Suppressor macrophage treated with lipopolysaccharide for 4 hours (primary cell): ENCODE measurements around the gene USP5.
"Not testable (repeated sequence)": the region's sequence is repeated elsewhere in the genome, so short reads cannot be mapped to it uniquely, and the experiment has no call there.

Experiments
- DNase-seq: peaks from one replicate; pipeline ENCODE4 v3.0.0-alpha.2; 2020

USP5 gene

DNA sequence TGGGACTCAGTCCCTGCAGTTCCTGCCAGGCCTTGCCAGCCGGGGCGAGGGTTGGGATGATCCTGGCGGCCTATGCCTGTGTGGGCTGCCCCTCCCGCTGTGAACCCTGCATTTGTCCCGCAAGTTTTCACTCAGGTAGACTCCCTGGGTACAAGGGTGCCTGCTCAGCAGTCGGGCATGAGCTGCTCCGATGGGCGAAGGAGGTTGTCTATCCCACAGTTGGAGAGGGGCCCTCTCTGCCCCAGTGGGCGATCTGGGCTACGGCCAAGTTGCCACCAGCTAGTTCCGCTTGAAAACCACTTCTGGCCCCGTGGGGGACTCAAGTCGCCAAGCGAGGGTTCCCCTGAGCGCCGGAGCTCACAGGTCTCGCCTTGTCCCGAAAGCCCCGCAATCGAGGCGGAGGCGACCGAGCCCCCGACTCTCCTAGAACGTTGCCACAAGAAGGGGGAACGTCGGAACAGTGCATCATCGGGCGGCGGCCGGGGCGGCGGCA, 15.0 kb downstream of the USP5 start:
- no peak for DNase-seq

DNA sequence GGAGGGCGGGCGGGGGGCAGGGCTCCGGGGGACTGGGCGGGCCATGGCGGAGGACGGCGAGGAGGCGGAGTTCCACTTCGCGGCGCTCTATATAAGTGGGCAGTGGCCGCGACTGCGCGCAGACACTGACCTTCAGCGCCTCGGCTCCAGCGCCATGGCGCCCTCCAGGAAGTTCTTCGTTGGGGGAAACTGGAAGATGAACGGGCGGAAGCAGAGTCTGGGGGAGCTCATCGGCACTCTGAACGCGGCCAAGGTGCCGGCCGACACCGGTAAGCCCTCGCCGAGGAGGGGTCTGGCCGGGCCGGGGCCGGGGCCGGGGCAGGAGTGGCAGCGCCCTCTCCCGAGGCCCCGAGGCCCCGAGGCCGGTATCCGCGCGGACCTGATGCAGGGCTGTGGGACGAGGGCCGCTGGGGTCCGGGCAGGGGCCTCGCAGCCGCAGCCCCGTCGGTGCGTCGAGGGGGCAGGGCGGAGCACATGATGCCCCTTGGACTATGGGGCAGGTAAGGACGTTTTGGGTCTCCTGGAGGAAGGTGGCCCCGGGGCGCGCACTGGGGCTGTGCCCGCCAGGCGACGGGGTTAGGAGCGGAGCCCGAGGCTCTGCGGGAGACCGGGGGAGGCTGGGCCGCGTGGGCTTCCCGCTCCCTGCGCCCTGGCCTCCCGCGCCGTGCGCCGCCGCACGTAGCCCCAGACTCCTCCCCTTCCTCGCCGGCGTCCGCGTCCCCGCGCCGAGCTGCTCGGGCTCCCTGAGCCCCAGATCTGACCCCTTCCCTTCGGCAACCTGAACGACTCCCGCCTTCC, 15.7 kb downstream of the USP5 start, which contains the start of gene TPI1:
Gene TPI1, plus strand, starts transcription at position 119 of the 798 bp plus-strand sequence. Its CDS starts 36 bp downstream, at position 155.
- peak; percentile 92 for DNase-seq

DNA sequence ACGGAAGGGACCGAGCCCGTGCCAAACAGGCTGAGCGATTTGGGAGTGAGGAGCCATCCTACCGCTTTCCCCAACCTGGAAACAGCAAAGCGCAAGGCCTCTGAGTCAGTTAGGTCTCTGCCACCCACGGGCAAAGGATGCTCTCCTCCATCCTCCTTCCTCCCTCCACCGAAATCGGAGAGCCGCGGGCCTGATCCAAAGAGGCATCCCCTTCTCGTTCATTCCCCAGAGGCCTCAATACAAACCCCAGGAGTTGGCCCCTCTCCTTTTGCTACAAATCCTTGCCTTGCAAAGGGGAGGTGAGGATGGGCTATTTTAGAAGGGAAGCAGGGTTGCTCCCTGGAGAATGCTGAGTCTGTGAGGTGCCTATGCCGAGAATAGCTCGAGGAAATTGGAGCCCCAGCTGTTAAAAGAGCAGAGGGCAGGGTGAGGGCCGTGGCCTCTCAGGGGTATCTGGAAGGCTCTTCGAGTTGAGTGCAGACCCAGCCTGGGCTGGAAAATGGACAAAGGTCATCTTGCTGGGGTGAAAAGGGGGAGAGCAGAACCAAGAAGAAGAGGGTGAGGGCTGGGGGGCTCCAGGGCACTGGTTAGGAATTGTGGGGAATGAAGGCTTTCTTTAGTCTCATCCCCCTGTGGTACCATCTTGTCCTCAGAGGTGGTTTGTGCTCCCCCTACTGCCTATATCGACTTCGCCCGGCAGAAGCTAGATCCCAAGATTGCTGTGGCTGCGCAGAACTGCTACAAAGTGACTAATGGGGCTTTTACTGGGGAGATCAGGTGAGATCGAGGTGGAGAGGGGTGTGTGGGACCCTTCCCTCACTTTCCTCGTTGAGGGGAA, 16.5 kb downstream of the USP5 start:
- DNase-seq, result no peak

DNA sequence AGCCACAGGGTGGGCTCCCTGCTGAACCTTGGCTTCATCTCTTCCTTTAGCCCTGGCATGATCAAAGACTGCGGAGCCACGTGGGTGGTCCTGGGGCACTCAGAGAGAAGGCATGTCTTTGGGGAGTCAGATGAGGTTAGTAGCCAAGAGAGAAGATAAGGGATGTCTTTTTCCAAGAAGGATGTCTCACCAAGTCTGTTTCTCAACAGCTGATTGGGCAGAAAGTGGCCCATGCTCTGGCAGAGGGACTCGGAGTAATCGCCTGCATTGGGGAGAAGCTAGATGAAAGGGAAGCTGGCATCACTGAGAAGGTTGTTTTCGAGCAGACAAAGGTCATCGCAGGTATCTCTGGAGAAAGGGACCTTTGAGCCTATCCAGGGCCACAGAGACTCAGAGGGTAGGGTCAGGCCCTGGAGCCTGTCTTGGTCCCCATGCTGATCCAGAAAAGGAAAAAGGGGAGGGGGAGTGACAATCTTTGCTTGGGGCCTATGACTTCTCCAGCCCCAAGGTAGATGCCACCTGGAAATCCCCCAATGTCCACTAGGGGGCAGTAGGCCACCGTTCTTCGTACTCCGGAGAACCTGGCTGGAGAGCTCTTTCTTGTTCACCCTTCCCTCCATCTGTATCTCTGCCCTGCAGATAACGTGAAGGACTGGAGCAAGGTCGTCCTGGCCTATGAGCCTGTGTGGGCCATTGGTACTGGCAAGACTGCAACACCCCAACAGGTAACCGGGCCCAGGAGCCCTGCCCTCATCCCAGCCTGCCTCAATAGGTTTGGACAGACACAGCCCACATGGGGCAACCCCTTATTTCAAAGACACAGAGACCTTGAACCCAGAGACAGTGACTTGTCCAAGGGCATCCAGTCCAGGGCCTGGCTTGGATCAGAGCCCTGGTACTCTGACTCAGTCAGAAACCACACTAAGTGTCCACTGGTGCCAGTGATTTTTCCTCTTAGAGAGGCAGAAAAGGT, 17.4 kb downstream of the USP5 start:
- DNase-seq, result peak; percentile 79

DNA sequence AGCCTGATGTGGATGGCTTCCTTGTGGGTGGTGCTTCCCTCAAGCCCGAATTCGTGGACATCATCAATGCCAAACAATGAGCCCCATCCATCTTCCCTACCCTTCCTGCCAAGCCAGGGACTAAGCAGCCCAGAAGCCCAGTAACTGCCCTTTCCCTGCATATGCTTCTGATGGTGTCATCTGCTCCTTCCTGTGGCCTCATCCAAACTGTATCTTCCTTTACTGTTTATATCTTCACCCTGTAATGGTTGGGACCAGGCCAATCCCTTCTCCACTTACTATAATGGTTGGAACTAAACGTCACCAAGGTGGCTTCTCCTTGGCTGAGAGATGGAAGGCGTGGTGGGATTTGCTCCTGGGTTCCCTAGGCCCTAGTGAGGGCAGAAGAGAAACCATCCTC, 18.4 kb downstream of the USP5 start:
- not testable (repeated sequence) for DNase-seq

DNA sequence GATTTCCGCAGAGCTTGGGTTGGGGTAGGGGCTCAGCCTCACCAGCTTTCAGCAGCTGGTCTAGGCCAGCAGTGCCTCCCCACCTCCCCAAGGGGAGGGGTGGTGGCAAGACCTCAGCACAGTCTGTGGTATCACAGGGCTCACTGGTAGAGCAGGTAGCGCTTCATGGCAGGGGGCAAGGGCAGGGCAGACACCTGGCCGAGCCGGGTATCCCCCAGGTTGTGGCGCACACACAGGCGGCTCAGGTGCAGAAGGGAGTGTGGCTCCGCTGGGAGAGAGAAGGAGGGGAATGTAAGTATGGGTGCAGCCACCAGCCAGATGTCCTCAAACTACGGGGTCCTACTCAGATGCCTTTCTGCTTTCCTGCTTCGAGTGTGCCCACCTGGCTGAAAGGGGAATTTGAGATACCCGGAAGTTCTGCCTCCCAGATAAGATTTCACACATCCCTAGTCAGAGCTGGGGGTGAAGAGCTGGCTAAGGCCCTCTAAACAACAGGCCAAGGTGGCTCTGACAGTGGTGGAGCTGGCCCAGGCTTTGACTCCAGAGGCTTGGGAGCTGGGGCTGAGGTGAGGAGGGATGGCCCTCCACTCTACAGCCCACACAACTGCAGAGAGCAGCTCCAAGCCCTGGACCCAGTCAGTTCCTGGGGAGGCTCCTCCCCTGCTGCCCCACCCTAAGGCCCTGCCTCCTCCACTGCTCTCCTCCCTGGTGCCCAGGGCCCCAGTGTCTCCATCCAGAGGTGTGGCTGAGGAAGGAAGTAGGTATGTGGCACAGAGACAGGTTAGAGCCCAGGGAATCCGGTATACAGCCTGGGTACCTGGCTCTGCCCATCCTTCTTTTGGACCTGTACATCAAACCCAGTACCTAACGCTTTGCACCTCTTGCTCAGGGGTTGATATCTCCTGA, 19.4 kb downstream of the USP5 start:
- DNase-seq, result no peak

DNA sequence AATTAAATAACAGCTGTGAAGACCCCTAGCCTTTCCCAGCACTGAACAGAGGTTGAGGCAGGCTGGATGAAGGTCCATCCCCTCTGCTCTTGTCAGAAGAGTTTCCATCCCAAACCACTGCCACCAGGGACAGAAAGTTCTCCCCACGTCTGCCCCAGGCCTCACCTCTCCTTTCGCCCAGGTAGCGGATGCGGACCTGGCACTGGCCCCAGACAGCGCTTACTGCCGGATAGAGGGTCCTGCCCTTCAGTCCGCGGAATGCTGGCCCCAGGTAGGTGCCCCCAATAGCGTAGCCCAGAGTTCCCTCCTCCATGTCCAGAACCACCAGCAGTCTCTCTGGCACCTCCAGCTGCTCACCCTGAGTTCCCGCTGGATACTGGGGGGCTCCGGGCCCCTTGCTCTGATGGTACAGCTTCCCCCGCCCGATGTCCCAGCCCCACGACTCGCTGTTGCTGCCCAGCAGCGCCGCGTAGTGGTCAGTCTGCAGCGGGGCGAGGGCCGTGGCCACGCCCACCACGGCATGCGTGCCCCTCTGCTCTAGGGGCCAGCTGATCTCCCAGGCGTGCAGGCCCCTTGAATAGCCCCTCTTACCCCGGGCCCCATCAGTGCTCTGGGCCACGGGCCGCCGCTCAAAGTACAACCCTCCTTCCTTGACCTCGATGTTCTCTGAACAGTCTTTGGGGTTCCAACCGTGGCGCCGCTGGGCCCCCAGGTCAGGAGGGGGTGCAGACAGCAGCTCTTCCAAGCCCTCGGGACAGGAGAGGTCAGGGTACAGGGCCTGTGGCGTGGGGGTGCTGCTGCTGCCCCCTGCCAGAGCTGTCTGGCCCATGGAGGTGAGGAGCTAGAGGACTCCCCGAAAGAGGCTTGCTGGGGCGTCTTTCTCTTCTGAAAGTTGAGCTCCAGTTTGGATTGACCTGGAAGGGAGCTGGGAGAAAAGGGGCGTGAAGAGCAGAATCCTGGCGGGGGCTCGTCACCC, 20.4 kb downstream of the USP5 start:
- peak; percentile 87 for DNase-seq

DNA sequence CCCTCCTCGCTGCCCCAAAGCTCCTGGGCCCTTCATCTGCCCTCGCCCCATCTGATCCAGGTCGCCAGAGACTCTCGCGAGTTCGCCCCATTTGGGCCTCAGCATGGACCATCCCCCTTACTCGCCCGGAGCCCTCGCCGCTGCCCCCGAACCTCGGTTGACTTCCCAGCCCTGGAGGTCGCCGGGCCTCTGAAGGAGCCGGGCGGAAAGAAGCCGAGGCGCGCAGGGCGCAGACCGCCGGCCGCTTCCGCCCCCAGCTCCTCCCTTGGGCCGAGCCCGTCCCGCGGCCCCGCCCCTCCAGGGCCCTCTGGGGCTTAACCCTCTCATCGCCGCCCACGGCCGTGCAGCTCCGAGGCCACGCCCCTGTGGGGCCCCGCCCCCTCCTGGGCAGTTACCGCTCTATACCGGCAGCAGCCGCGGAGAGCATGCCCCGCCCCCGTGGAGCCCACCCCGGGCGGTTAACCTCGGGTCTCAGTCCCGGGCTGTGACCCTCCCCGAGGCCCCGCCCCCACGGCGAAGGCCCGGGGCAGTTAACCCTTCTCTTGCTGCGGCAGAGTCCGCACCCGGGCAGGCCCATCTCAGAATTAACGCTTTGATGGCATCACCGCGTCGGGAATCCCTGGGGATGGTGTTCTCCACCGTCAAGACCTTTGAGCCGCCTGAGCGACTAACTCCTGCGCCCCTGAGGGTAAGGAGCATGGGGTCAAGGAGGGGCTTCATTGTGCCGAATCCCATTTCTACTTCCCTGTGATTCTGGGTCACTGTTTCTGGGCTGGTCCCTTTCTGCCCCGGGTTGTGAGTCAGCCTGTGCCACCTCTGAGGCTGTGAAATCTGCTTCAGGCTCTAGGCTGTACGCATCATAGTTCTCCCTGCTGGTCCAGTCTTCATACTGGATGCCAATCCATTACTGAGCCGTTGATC, 21.4 kb downstream of the USP5 start, which contains the start of gene SPSB2:
Gene SPSB2, minus strand, starts transcription at position 210 of the 921 bp plus-strand sequence. CDS start 402 bp downstream, outside the sequence.
- DNase-seq, result peak; percentile 99

DNA sequence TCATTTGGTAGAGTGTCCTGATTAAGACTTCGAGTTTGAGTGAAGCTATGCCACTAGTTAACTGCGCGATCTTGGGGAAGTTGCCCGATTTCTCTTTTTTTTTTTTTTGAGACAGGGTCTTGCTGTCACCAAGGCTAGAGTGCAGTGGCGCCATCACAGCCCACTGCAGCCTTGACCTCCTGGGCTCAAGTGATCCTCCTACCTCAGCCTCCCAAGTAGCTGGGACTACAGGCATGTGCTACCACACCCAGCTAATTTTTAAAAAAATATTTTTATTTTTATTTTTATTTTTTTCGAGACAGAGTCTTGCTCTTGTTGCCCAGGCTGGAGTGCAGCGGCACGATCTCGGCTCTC, 22.0 kb downstream of the USP5 start:
- DNase-seq, result not testable (repeated sequence)

DNA sequence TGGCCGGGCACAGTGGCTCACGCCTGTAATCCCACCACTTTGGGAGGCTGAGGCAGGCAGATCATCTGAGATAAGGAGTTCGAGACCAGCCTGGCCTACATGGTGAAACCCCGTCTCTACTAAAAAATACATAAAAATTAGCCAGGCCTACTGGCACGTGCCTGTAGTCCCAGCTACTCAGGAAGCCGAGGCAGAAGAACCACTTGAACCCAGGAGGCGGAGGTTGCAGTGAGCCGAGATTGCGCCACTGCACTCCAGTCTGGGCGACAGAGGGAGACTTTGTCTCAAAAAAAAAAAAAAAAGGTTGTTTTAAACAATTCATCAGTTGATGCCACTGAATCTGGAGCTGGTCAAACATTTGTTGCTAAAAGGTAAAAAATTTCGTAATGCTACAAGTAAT, 27.9 kb downstream of the USP5 start:
- not testable (repeated sequence) for DNase-seq

DNA sequence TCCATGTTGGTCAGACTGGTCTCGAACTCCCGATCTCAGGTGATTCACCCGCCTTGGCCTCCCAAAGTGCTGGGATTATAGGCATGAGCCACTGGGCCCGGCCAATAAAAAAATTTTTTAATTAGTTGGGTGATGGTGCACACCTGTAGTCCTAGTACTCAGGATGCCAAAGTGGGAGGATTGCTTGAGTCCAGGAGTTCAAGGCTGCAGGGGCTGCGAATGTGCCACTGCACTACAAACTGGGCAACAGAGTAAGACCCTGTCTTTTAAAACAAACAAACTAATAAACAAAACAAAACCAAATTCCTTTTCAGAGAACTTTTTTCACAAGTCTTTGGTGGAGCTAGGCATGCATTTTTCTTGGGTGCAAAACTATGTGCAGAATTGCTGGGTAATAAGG, 31.3 kb downstream of the USP5 start:
- DNase-seq, result no peak

DNA sequence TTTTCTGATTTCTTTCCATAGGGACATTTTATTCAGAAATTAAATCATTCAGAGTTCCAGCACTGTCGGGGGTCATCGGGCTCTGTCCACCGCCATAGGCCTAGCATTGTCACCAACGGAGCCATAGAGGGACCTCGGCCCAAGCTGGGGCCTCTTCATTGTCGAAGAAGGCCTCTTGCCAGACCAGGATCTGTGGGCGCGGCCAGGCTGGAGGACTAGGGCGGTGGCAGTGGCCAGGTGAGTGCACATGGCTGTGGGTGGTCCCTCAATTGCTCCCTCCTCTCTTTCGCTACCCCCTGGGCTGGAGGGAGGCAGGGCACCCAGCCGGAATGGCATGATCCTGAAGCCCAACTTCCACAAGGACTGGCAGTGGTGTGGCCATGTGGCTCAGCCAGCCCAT, 31.7 kb downstream of the USP5 start:
- DNase-seq, result no peak

DNA sequence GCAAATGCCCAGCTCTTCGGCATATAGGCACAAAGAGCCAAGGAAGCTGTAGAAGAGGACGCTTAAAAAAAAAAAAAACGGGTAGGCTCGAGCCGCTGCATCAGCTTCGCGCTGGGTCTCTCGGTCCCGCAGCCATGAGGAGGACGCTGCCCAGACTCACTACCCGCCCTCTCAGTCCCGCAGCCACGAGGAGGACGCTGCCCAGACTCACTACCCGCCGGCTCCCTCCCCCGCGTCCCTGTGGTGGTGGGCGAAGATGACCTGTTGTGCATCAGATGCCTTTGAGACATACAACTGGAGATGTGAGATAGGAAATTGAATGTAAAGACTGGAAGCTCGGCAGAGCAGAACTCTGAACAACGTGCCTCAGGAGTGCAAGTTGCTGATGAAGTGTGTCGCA, 32.6 kb downstream of the USP5 start:
- no peak for DNase-seq

DNA sequence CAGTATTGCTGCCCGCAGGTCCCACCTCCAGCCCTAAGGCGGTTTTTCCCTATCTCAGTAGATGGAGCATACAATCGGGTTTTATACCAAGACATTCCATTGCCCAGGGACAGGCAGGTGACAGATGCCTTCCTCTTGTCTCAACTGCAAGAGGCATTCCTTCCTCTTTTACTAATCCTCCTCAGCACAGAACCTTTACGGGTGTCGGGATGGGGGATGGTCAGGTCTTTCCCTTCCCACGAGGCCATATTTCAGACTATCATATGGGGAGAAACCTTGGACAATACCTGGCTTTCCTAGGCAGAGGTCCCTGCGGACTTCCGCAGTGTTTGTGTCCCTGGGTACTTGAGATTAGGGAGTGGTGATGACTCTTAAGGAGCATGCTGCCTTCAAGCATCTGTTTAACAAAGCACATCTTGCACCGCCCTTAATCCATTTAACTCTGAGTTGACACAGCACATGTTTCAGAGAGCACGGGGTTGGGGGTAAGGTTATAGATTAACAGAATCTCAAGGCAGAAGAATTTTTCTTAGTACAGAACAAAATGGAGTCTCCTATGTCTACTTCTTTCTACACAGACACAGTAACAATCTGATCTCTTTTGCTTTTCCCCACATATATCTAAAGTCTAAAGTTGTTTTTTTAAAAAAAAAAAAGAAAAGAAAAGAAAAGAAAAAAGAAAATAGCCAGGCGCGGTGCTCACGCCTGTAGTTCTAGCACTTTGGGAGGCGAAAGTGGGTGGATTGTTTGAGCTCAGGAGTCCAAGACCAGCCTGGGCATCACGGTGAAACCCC, 34.5 kb downstream of the USP5 start:
- not testable (repeated sequence) for DNase-seq

DNA sequence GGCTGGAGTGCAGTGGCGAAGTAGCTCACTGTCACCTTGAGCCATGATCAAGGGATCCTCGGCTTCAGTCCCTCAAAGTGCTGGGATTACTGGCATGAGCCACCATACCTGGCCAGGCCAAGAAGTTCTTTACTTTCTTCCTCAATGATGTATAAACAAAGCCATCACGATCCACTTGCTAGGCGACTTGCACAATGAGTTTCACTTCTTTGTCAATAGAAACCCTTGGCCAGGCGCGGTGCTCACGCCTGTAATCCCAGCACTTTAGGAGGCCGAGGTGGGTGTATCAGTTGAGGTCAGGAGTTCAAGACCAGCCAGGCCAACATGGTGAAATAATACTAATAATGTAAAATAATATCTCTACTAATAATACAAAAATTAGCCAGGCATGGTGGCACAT, 35.5 kb downstream of the USP5 start:
- DNase-seq, result peak; percentile 58

DNA sequence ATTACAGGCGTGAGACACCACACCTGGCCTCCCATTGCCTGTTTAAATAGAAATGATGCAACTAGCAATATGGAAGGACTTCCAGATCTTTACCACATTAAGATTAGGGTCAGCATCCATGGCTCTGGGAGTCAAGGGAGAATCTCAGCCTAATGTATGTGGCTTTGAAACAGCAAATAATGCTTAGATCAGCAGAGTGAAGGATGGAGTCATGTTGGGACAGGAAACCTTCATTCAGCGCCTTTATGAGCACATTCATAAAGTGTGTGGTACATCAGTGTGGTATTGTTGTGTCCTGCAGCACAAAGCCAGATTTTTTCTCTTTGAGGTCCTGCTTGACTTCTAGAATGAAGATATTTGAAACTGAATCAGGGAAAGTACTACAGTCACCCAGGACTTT, 36.4 kb downstream of the USP5 start:
- DNase-seq, result no peak

DNA sequence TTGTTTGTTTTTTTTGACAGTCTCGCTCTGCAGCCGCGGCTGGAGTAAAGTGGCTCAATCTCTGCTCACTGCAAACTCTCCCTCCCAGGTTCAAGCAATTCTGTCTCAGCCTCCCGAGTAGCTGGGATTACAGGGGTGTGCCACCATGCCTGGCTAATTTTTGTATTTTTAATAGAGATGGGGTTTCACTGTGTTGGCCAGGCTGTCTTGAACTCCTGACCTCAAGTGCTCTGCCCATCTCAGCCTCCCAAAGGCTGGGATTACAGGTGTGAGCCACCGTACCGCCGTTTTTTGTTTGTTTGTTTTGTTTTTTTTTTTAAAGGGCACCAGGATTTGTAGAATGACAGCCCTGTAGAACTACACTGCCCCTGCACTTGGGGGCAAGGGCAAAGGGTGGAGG, 36.8 kb downstream of the USP5 start:
- DNase-seq, result not testable (repeated sequence)
